GM12864 (cell line): ENCODE data around the gene KIF26B.

Experiments
- DNase-seq: peaks from one replicate; pipeline ENCODE4 v3.0.0-alpha.2; 2011; ENCODE audit warnings: low read depth
- H3K4me3 ChIP-seq: 2 replicates; pipeline ENCODE4 v1.5.1; 2011; ENCODE audit warnings: mild to moderate bottlenecking, low read depth, low read length, control low read depth
- TF ChIP-seq, protein P1 (sequence below): IDR thresholded peaks from 2 replicates; pipeline ENCODE4 v1.5.1; 2011; ENCODE audit warnings: low read depth, mild to moderate bottlenecking, moderate library complexity, low read length, control low read depth, inconsistent platforms; ENCODE audit errors: missing control alignments

Gene KIF26B

DNA sequence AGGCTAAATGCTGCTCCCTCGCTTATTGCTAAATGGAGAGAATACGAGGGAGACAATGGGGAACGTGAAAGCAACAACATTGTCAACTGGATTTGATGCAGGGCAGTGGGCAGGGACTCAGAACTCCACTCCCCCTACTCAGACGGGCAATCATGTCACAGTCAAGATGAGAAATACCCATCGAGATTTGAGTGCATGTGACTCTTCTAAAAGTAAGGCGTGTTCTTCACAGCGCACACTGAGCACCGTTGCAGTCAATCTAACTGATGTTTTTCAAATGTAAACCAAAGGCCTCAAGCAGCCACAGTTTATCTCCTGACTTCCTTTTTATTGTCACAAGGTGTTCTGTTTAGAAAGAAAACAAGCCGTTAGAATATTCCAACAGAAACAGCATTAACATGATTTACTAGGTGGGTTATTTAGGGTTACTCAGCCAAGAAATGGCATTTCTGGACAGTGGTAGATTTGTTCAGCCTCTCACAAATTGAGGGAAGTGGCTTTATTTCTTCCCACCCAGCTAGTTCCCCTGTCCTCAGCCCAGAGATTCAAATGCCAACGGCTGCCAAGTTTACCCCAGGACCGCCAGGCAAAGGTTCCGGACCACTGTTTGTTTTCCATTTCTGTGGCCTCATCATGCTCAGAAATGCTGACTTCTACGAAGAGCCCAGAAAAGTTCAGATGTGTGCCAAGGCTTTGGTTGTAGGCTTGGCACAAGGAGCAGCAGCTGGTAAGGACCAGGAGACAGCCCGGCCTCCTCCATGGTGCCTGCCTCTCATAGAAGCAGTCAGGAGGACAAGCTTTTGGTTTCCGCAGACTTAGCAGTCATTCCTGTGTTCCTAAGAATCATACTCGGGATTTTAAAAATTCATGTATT, 171.4 kb downstream of the KIF26B start:
- TF ChIP-seq, protein P1, sequence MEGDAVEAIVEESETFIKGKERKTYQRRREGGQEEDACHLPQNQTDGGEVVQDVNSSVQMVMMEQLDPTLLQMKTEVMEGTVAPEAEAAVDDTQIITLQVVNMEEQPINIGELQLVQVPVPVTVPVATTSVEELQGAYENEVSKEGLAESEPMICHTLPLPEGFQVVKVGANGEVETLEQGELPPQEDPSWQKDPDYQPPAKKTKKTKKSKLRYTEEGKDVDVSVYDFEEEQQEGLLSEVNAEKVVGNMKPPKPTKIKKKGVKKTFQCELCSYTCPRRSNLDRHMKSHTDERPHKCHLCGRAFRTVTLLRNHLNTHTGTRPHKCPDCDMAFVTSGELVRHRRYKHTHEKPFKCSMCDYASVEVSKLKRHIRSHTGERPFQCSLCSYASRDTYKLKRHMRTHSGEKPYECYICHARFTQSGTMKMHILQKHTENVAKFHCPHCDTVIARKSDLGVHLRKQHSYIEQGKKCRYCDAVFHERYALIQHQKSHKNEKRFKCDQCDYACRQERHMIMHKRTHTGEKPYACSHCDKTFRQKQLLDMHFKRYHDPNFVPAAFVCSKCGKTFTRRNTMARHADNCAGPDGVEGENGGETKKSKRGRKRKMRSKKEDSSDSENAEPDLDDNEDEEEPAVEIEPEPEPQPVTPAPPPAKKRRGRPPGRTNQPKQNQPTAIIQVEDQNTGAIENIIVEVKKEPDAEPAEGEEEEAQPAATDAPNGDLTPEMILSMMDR = no peak
- no peak for DNase-seq
- H3K4me3 ChIP-seq = no peak overlapping the region

DNA sequence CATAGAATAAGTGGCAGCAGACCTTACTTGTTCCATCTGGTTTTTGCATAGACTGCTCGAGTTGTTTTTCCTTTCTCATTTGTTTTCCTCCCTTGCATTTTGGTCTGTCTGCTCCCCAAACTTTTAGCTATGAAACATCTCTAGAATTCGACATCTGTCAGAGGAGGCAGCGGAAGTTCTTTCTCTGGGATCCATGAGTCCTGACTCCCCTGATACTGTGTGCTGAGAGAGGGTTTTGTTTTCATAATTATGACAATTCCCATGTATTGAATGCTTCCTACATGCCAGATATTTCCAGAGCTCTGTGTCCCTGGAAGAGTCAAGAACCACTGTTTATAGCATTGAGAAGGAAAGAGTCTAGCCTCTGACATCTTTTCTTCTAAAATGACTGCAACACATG, 172.6 kb downstream of the KIF26B start:
- no peak for DNase-seq
- no peak overlapping the region for H3K4me3 ChIP-seq
- TF ChIP-seq, protein P1 = no peak

DNA sequence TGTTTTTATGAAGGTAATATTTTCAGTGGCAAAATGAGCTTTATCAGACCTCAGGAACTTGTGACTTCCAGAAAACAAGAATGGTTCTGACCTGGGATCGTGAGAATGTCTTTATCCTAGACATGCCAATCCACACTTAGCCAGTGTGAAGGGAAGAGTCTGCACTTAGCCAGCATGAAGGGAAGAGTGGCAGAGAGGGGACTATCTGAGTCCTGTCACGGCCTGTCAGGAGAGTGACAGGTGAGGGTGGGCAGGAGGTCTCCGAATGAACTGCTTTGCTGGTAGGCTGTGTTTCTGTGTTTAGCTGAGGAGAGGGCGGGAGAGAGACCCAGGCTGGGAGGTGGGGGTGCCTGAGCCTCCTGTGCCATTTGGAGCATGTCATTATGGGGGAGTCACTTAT, 173.1 kb downstream of the KIF26B start:
- no peak for DNase-seq
- TF ChIP-seq, protein P1 = no peak
- H3K4me3 ChIP-seq = no peak overlapping the region

DNA sequence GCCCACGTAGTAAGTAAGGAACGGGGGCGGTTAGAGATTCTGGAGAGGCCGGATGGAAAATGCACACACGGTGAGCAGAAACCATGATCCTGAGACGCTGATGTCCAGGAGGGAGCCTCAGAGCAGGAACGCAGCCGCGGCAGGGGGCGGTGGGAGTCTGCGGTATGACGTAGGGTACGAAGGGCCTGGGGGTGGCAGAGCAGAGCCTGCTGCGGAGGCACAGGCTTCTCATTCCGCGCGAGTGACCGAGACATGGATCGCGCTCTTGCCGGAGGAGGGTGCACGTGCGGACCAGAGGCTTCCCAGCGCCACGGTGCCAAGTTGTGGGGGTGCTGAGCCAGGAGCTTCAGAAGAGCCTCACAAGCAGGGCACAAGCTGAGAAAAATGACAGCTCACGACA, 176.2 kb downstream of the KIF26B start:
- no peak for DNase-seq
- TF ChIP-seq, protein P1 = no peak
- no peak overlapping the region for H3K4me3 ChIP-seq

DNA sequence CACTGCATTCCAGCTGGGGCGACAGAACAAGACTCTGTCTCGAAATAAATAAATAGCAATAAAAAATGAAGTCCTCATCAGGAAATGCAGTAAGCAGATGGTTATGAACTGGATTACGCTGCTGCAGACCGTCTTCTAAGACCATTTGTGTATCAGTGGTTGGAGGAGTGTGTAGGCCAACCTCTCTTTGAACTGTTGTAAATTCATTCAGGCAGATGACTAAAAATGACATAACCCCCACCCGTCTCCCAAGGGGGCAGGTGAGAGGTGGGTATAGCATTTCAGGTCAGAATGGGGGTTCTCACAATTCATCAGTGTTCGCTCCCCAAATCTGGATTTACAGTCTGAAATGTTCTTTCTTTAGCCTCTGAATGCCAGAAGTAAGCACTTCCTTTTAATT, 177.3 kb downstream of the KIF26B start:
- TF ChIP-seq, protein P1 = no peak
- no peak for DNase-seq
- H3K4me3 ChIP-seq = no peak overlapping the region

DNA sequence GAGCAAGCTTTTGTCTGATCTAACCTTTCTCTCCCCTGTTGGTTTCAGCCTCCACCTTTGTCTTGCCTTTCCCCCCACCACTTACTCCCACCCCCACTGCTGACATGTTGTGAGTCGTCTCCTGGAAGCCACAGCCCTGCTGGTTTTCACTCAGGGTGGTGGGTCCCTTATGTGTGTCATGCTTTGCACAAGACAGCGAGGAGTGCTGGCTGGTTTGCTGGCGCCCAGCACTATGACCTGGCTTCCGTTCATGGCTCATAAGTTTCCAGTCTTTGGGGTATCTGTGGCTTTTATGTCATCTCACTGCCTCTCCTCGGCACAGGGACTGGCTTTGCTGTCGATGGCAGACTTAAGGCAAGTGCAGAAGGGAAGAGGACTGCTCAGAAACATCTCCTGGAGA, 177.7 kb downstream of the KIF26B start:
- H3K4me3 ChIP-seq = no peak overlapping the region
- DNase-seq = peak; percentile 3
- TF ChIP-seq, protein P1 = no peak

DNA sequence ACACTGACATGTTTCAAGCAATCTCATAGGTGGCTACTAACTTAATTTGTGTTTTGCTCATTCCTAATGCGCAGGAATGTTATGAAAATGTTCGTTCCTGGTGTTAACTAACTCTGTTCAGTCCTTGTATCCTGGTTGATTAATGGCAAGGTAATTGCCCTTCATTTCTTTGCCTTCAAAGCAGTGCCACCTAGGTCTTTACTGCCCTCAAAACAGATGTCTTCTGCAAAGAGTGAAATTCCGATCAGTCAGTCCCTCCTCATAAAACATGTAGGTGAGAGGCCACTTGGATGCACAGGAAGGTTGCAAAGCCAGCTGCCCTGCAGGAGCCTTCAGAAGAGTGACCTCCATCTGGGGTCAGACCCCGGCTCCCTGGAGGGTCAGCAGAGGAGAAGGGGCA, 179.4 kb downstream of the KIF26B start:
- no peak overlapping the region for H3K4me3 ChIP-seq
- no peak for DNase-seq
- TF ChIP-seq, protein P1 = no peak
